CMK (cell line): Measurements from ENCODE around the gene TBC1D14.
"Not testable (repeated sequence)": the region's sequence is repeated elsewhere in the genome, so short reads cannot be mapped to it uniquely, and the experiment has no call there.

Experiments used
- DNase-seq: peaks from one replicate; pipeline ENCODE4 v3.0.0-alpha.2; 2010; ENCODE audit warnings: low read depth

The TBC1D14 gene

DNA sequence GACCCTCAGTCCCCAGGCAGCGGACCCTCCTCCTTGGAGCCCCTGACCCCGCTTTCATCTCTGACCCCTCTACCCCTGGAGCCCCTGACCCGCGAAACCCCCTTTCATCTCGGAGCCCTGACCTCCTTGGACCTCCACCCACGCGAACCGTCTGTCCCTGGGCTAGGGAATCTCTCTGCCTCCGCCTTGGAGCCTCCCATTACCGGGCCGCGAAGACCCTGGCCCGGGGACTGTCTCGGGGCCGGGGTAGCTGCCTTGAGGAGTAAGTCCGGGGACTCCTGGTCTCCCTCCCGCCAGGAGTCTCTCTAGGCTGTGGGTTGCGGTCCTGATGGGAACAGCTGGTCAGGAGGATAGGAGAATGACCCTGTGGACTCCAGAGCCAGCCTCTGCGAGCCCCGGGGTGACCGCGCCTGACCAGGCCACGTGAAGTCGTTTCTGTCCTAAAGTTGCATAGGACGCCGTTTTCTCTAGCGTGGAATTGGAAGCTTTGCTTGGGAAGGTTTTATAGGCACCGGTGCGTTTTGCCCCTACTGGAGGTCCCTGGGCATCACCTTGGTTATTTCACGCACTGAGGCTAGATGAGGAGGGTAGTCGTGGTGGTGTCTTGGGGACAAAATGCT is 824 bp downstream of the TBC1D14 start:
- DNase-seq = no peak

DNA sequence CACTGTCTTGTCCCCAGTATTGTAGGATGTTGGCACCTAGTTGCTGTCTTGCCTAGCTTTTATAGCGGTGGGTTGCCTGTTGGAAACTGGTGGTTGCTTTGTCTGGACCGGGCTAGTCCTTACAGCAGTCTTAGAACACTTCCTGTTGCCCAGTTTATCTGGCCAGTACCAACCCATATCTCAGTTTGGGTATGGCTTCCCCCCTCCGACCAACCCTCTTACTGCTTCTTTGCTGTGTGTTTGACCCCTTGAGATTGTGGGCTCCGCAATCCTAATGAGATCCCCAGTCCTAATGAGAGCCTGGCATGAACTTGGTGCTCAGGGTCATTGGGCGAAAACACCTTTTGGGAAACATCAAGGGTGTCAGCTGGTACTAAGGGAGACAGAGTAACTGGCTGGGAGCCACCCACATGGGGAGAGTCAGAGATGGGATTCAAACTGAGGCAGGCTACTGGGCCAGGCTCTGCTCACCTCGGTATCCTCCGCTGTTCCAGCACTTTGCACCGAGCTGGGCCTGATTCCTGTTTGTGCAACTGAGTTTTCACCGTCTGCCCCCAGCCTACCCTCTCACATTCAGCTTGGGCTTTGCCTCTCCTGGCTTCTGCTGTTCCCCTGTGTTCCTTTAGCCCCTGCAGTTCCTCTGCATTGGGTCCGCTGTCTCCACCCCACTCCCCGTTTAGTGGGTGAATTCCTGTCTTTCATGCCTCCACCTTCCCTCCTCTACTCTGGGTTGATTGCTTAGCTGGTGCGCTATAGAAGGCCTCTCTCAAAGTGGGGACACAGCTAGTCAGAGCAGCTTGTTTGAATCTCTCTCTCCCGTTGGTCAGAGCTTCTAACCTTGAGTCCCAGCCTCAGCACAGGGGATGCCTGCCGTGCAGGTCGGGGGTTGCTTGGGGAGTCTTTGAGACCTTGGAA is 1.6 kb downstream of the TBC1D14 start:
- no peak for DNase-seq

DNA sequence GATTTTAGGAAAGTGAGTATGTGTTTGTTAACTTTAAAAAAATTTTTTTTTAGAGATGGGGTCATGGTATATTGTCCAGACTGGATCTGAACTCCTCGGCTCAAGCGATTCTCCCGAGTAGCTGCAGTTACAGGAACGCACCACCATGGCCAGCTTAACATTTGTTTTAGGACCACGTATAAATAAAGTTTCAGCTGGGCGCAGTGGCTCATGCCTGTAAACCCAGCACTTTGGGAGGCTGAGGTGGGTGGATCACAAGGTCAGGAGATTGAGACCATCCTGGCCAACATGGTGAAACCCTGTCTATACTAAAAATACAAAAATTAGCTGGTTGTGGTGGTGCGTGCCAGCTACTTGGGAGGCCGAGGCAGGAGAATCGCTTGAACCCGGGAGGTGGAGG is 2.3 kb downstream of the TBC1D14 start:
- DNase-seq = not testable (repeated sequence)

DNA sequence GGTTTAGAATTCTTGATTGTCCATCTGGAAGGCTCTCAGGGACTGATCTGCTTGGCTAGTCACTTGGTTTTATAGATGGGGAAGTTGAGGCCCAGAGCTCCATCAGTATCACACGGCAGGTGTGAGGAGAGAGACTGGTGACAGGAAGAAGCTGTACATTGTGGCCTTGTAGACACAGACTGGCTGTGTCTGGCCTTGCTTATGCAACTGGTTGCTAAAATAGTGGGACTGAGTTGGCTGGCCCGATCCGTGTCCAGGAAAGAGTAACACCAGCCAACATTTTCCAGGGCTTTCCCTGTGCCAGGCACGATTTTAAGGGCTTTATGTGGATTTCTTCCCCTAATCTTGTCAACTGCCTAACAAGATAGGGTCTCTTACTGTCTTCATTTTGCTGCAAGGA is 2.8 kb downstream of the TBC1D14 start:
- DNase-seq = no peak

DNA sequence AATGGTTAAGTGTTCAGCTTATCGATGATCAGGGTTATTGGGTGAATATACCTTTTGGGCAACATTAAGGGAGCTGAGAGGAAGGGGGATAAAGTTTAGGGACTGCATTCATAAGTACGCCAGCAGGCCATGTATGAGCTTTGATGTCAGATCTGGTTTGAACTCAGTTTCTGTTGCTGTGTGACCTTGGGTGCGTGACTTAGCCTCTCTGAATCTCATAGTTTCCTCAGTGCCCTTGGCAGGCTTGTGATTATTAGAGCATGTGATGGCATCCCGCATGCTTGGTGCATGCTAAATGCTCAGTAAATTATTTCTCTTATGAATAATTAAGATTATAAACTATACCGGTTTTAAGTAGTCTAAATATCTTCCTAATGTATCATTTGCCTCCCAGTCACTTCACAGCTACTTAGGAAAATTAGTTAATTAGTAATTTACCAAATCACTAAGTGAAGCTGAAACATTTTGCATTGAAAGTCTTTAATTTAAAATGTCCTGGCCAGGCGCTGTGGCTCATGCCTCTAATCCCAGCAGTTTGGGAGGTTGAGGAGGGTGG is 3.8 kb downstream of the TBC1D14 start:
- DNase-seq = no peak

DNA sequence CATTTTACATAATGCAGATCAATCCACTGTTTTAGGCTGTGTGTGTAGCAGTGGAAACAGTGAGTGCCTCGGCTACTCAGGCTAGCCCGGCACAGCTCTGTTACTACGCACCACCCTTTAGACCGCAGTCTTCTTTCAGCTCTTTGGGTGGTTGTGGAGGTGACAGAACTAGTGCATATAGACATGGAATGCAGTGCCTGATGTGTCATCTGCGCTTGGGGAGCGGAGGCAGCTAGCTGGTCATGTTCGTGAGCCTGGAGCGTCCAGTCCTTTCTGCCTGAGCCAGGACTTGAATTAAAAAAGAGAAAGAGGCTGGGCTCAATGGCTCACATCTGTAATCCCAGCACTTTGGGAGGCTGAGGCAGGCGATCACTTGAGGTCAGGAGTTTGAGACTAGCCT is 4.8 kb downstream of the TBC1D14 start:
- DNase-seq = no peak

DNA sequence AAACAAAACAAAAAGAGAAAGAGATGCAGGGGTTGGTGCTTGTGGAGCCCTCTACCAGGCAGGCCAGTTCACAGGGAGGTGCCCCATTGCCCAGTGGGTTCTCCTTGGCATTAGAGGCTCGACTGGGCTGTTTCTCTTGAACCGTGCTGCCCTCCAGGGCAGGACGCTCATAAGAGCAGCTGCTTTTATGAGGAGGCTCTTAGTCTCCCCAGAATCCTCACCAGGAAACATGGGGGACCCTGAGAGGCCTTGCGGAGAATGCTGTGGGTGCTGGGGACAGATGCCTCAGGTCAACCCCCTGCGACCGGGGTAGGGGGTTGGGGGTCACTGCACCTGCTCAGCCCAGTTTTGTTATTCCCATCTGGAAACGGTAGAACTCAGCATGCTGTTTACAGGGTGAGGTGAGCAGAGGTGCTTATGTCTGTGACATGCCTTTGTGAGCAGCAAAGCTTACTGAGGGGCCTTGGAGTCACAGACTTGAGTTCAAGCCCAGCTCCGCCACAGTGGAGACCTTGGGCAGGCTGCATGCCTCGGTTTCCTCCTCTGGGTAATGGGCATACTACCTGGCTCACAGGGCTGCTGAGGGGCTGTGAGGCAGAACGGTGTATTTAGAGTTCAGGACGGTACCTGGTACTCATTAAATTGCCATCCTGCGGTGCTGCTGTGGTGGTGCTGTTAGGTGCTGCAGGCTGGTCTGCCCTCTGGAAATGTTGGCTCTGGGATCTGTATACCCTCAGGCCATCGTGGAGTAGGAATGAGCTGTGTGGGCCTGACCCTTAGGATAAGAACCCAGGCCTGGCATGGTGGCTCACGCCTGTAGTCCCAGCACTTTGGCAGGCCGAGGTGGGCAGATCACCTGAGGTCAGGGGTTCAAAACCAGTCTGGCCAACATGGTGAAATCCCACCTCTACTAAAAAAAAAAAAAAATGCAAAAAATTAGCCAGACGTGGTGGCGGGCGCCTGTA is 5.7 kb downstream of the TBC1D14 start:
- no peak for DNase-seq

DNA sequence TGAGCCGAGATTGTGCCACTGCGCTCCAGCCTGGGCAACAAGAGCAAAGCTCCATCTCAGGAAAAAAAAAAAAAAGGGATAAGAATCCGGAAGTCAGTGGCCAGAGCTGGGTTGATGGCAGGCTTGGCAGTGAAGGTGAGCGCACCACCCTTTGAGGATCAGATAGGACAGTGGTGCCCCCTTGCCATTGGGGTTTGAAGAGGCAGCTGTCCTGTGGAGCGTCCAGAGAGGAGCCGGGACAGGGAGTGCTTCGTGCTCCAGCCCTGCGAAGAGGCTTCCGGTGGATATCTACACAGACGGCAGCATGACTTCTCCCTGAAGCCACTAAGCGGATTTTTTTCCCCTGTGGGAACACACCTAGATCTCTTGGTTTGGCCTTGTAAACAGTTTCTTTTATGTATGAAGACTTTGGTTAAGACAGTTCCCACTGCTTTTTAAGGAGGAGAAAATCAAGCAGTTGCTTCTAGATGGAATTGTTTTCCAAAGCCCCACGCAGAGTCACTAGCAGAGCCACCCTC is 6.5 kb downstream of the TBC1D14 start:
- no peak for DNase-seq

DNA sequence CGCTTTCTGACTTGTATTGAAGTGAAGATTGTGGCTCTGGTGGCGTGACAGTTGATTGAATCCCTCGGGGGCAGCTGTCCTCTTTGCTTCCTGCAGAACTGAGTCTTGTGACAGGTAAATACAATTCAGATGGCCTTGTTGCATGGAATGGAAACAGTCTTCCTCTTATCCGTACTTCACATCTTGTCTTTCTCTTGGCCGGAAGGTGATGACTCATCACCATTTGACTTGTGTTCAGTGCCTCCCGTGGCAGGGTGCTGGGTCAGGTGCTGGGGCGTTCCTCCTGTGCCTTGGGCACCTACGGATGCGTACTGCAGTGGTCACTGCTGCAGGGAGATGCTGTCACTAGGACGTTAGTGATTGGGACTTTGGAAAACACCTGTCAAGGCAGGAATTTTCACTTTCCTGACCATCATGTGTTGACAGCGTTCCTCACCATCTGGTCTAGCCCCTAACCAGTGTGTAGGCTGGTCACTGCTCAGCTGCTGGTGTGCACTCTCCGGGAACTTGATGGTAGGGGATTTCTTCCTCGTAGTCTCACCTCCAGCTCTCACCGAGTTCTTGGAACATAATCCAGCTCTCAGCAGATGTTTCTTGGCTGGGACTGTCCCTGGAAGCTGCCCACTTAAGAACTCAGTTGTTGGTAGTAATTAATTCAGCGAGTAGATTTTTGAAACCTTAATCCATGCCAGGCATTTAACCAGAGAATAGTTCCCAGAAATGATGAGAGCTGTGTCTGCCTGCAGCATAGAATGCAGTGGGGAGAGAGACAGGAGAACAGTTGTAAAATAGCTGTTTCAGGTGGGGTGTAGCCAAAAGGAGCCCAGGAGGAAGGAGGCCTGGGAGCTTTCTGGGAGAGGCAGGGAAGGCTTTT is 7.2 kb downstream of the TBC1D14 start:
- DNase-seq = no peak

DNA sequence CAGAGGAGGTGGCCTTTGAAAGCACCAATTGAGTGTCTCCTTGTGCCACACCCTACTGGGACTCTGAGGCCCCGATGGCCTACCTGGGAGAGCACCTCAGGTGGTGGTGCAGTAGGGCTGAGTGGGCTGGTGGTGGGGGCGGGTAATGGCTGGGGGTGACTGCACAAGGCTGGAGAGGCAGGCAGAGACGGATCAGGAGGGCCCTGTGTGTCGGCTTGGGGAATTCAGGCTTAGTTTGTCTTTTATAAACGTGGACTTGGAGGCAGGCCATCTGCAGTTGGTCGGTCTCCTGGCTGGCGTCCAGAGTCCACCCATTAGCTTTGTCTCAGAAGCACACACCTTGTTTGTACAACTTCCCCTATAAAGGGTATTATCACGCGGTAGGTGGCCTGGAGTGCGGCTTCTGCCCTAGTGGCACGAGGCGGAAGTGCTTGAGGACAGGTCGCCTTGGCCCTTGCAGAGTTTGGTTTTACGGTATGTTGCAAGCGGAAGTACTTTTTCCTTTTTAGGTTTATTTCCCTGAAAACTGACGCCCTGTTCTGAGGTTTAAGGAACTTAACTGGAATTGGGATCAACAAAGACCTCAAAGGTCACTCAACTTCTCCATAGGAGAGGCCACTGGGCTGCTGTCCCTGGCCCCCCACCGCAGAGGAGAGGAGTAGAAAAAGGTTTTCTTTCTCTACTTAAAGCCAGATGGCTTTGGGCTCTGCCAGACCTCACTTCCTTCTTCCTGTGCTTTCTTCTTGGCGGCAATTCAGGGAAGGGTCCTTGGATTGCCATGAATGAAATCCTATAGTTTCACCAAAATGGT is 8.0 kb downstream of the TBC1D14 start:
- DNase-seq = no peak

DNA sequence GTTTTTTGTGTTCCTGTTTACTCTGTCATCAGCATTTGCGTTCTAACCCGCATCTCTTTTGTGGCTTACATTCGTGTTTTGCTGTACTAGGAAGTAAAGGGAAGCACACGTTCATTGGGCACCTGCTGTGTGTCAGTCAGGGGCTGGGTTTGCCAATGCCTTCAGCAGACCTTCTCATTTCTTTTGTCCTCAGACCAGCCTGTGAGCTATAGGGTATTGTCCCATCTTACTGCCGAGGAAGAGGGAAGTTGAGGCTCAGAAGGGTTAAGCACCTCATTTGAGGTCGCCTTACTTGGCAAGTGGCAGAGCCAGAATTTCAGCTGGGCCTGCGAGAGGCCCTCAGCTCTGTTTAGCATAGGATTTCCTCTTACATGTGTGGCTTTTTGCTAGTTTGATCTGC is 8.7 kb downstream of the TBC1D14 start:
- no peak for DNase-seq

DNA sequence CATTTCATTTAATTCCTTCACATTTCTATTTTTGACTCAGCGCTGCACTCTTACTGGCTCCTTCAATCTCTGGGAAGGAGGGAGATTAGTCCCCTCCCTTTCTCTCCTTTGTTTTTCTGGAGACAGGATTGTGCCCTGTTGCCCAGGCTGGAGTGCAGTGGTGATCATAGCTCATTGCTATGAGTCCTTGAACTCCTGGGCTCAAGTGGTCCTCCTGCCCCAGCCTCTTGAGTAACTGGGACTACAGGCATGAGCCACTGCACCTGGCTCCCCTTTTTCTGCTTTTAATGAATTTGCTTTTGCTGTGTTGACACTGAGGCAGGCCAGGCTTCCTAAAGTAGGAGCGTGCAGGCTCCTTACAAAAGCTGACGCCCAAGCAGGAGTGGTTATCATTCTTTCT is 10.5 kb downstream of the TBC1D14 start:
- DNase-seq = no peak

DNA sequence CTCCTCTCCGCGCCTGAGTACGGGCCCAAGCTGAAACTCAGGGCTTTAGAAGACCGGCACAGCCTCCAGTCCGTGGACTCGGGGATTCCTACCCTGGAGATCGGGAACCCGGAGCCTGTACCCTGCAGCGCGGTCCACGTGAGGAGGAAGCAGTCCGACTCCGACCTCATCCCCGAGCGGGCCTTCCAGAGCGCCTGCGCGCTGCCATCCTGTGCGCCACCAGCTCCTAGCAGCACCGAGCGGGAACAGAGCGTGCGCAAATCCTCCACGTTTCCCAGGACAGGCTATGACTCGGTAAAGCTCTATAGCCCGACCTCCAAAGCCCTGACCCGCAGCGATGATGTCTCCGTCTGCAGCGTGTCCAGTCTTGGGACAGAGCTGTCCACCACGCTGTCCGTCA is 13.9 kb downstream of the TBC1D14 start:
- no peak for DNase-seq

DNA sequence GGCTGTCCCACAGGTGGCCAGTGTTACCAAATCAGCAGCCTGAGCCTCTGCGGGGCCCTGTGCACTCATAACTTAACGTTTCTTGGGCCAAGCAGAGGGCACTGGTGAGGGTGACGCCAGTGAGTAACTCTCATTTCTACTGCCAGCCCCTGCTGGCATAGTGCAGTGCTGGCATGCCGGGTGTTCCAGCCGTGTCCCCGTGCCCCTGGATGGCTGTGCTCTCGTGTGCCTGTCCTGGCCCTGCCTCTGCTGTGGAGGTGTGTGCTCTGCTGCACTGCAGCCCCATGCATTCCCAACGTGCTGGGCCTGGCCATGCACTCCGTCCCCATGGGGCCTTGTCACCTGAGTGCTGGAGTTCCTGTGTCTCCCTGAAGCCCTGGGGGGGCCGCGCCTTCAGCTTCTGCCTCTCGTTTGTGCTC is 14.7 kb downstream of the TBC1D14 start:
- DNase-seq = no peak

DNA sequence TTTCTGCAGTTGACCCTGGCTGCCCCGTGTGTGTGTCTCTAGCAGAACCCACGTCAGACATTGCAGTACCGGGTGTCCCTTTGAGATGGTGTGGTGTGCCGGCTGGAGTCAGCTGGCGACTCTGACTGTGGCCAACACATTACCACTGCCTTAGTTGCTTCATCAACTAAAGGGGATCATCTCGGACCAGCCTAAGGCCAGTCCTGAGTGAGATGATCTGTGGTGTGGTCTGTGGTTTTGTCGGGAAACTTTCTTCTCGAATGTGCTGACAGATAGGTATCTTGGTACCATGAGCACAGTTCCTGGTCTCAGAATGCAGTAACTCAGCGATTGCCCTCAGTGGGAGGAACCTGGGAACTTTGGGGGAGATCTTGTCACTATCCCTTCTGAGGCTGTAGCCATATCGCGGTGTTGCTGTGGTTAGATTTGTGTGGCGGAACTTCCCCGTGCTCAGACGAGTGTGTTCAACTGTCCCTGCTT is 15.8 kb downstream of the TBC1D14 start:
- peak; percentile 92 for DNase-seq

DNA sequence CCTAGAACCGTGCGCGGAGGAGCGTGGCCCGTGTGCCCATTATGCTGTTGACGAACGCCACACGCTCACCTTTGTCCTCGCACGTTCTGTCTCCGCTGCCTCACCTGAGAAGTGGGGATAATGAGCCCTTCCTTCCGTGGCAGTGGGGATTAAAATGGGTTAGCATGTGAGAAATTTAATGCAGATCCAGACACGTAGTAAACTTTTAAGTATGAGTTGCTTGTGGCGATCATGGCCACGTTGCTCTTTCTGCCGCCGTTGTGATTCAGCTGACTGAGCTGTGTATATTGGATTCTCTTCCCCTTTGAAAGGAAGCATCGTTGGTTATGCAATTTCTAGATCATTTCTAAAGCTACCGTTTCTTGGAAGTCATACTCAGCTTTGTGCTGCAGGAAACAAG is 16.5 kb downstream of the TBC1D14 start:
- DNase-seq = no peak

DNA sequence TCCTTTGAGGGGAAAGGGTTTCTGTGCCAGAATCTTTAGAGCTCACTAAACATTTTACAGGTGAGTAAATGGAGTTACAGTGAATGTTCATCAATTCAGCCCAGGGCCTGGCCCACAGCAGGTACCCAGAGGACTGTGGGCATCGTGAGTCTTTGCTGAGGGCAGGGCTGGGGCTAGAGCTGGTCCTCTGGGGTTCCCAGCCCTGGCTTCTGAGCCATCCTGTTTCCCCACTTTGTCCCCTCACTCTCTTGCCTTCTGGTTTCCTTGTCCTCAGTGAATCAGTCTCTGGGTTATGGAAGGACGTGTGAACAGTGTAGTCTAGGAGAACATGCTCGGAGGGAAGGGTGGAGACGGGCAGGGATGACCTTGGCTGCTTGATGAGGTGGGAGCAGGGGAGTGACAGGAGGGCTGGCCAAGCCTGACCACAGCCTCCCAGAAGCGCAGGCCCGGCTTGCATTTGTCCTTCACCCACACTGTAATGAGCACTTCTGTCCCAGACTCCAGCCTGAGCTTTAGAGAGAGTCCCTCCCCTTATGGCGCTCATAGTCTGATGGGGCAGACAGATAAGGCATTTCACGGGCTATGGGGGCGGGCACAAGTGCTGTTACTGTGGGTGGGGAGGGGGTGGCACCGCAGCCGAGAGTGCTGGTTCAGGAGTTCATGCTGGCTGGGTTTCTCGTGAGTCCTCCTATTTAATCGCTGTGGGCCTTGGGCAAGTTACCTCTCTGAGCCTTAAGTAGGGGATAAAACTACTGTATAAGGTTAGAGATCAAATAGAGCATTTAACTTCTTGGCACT is 17.3 kb downstream of the TBC1D14 start:
- no peak for DNase-seq

DNA sequence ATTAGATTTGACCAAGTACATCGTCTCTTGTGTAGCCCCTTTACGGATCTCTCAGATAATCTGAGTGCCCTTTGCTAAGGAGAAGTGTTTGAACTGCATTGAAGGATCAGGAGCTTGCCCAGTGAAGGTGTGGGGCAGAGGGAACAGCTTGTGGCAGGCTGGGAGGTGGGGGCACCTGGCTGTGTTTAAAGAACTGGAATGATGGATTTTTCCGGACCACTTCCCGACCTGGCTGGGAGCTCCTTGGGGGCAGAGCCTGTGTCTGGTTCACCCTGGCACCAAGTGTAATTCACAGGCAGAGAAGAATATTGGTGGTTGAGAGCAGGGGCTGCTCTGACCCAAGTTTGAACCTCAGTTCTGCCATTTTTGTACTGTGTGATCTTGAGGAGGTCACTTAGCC is 18.5 kb downstream of the TBC1D14 start:
- DNase-seq = no peak

DNA sequence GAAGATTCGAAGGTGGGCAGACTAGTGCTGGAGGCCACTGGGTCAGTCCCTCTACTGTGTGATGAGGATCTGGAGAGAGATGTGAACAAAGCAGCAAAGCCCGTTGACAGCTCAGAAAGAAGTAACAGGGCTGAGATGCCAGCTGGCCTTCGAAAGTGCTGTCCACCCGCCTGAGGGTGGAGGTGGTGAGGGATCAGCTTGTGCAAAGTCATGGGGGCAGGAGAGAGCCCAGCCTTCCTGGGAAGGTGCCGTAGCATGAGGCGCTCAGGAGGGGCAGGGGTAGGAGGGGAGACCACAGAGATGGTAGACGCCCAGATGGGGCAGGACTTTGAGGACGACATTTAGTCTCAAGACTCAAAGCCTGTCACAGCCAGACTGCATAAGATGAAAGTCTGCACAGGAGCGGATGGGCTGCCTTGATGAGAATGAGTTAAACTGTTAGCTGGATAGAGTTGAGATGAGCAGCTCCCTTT is 19.7 kb downstream of the TBC1D14 start:
- DNase-seq = no peak
